OCI-LY7 (cell line): ENCODE data around the gene PIK3AP1. TPM values are rescaled to one million over a fixed set of nuclear protein-coding genes. Genes with fewer than 3 reads are reported as not detected.
"Not testable (repeated sequence)": the region's sequence is repeated elsewhere in the genome, so short reads cannot be mapped to it uniquely, and the experiment has no call there.

ENCODE experiments used
- BruUV-seq: library from RNA; stranded (reverse); fragments of 400-500 nt; replicated peaks from 2 replicates; lab custom pipeline; 2021; lab: Mats Ljungman, UMichigan
- CTCF ChIA-PET: fragments of 300-600 bp; sonication (Branson Sonifier 250); formaldehyde crosslinking; loops from one replicate; lab custom pipeline; 2022; ENCODE audit warnings: antibody characterized with exemption; ENCODE audit not compliant: unreplicated experiment; lab: Charles Lee
- POLR2A ChIA-PET: fragments of 300-600 bp; sonication (Branson Sonifier 250); formaldehyde crosslinking; loops from one replicate; lab custom pipeline; 2022; ENCODE audit warnings: antibody characterized with exemption; lab: Charles Lee
- DNase-seq: peaks from one replicate; pipeline ENCODE4 v3.0.0-alpha.2; 2015; ENCODE audit warnings: low spot score
- H2AFZ ChIP-seq: fragments of 200-600 bp; sonication (generic), shearing (Covaris generic); 2 replicates; pipeline ENCODE4 v1.6.1; 2014; ENCODE audit warnings: mild to moderate bottlenecking, antibody characterized with exemption, low read length, moderate library complexity
- H3K27ac ChIP-seq: fragments of 200-600 bp; sonication (generic); 2 replicates; pipeline ENCODE4 v1.5.1; 2014; ENCODE audit warnings: mixed run types, low read depth, mild to moderate bottlenecking, moderate library complexity, low read length, inconsistent platforms; ENCODE audit not compliant: poor library complexity, severe bottlenecking
- H3K36me3 ChIP-seq: fragments of 200-600 bp; sonication (generic); 2 replicates; pipeline ENCODE4 v1.6.1; 2014; ENCODE audit warnings: mild to moderate bottlenecking, antibody characterized with exemption, low read length, moderate library complexity, mixed read lengths; ENCODE audit not compliant: insufficient read depth
- H3K4me1 ChIP-seq: fragments of 200-600 bp; sonication (generic); 2 replicates; pipeline ENCODE4 v1.5.1; 2014; ENCODE audit warnings: mild to moderate bottlenecking, low read length; ENCODE audit not compliant: insufficient read depth, poor library complexity, severe bottlenecking
- H3K4me2 ChIP-seq: fragments of 200-600 bp; sonication (generic); 2 replicates; pipeline ENCODE4 v1.6.1; 2014; ENCODE audit warnings: mild to moderate bottlenecking, low read length
- H3K4me3 ChIP-seq: fragments of 200-600 bp; sonication (generic); 2 replicates; pipeline ENCODE4 v1.5.1; 2014; ENCODE audit warnings: mild to moderate bottlenecking, low read depth, low read length; ENCODE audit not compliant: poor library complexity, severe bottlenecking
- H3K79me2 ChIP-seq: fragments of 200-600 bp; sonication (generic); 2 replicates; pipeline ENCODE4 v1.6.1; 2016; ENCODE audit warnings: low read depth, mild to moderate bottlenecking, low read length, moderate library complexity, mixed read lengths; ENCODE audit not compliant: insufficient read depth
- H3K9me2 ChIP-seq: fragments of 200-600 bp; sonication (generic); 2 replicates; pipeline ENCODE4 v1.6.1; 2016; ENCODE audit warnings: mild to moderate bottlenecking, low read length, mixed read lengths; ENCODE audit not compliant: insufficient read depth
- H3K9me3 ChIP-seq: fragments of 200-600 bp; sonication (generic); 2 replicates; pipeline ENCODE4 v1.6.1; 2014; ENCODE audit warnings: mild to moderate bottlenecking, mixed run types, low read length, mixed read lengths
- H4K20me1 ChIP-seq: fragments of 200-600 bp; sonication (generic); 2 replicates; pipeline ENCODE4 v1.6.1; 2014; ENCODE audit warnings: mild to moderate bottlenecking, antibody characterized with exemption, low read length, moderate library complexity, mixed read lengths; ENCODE audit not compliant: insufficient read depth
- CTCF ChIP-seq: fragments of 200-600 bp; sonication (generic); conservative IDR thresholded peaks from 2 replicates; pipeline ENCODE4 v1.5.1; 2014; ENCODE audit warnings: mild to moderate bottlenecking, antibody characterized with exemption, low read length, moderate library complexity, mixed read lengths
- EZH2phosphoT487 ChIP-seq: fragments of 200-600 bp; sonication (generic); IDR thresholded peaks from 2 replicates; pipeline ENCODE4 v1.6.1; 2018; ENCODE audit warnings: low read depth, borderline replicate concordance, mild to moderate bottlenecking, mixed run types, antibody characterized with exemption, low read length, moderate library complexity, mixed read lengths
- intact Hi-C: fragments of 100-400 bp; cut with micrococcal nuclease; formaldehyde crosslinking; loops from one replicate; pipeline ENCODE4 v1.10.0; 2022; ENCODE audit not compliant: unreplicated experiment
- small RNA-seq: library from RNA; depleted of rRNA; stranded (forward); fragments of <200 nt; gene quantifications from one replicate; pipeline ENCODE3, GENCODE V24; 2014
- total RNA-seq, 2 experiments: library from RNA; depleted of rRNA in 1 of 2; stranded (reverse); fragments of >200 nt in 1 of 2; shearing (Covaris generic) in 1 of 2; gene quantifications; 2 replicates each; pipeline ENCODE4 v1.2.3, GENCODE V29; 2014 to 2022

The PIK3AP1 gene
- total RNA-seq, 2 experiments from 2014 or later, result 132 to 140 TPM

GRCh38 chr10:96548589-96548988 lies 171.7 kb downstream of the PIK3AP1 start:
- Histone ChIP-seq H2AFZ (no peak overlapping the region), H3K36me3 (peaks cover 94% of the 10 kb centered on the region), H3K4me1 (no peaks in the 10 kb centered on the region), H3K79me2 (no peaks in the 10 kb centered on the region), H3K27ac (no peak overlapping the region), H3K4me3 (no peak overlapping the region), H3K9me3 (no peaks in the 10 kb centered on the region), H4K20me1 (no peaks in the 10 kb centered on the region), H3K4me2 (no peak overlapping the region), H3K9me2 (no peaks in the 10 kb centered on the region)
- no TSS peak for BruUV-seq
- POLR2A ChIA-PET, result interaction anchor here (0.7 kb wide), 1 partner anchor 272 kb away, joined by 3 read pairs; no protein-coding TSS in a partner anchor
- DNase-seq, result no peak
- TF ChIP-seq CTCF (no peak), EZH2phosphoT487 (no peak)
- intact Hi-C loops, result no loop called here
- CTCF ChIA-PET, result interaction anchor here (0.7 kb wide), 1 partner anchor 208 kb away, joined by 3 read pairs; no protein-coding TSS in a partner anchor

GRCh38 chr10:96545558-96545957 lies 174.8 kb downstream of the PIK3AP1 start:
- not testable (repeated sequence) for BruUV-seq

More at GRCh38 chr10:96545558-96545957, 174.8 kb downstream of the PIK3AP1 start:
- H3K9me3 ChIP-seq, H3K4me3 ChIP-seq, H3K9me2 ChIP-seq, H3K27ac ChIP-seq, H3K4me2 ChIP-seq, H3K4me1 ChIP-seq, H3K79me2 ChIP-seq, DNase-seq, CTCF ChIA-PET, H4K20me1 ChIP-seq, intact Hi-C loops, H2AFZ ChIP-seq: not testable (repeated sequence)
- POLR2A ChIA-PET, result interaction anchor here (1.8 to 2.7 kb wide), 2 partner anchors 10 to 22 kb away, joined by 5 to 9 read pairs; no protein-coding TSS in a partner anchor
- H3K36me3 ChIP-seq, result peaks cover 89% of the 10 kb centered on the region

Small RNA genes within 50 kb of the gene (small RNA-seq; reads per million reads assigned to genes)
- gene RNA5SP324, result 1.7 reads per million, percentile 72 among the genes with 10 or more reads in this experiment
- not detected for gene RNU6-1274P

Other genes starting within 250 kb of the PIK3AP1 start
- gene TLL2, start 206.6 kb downstream of the PIK3AP1 start, total RNA-seq (2014; rRNA removed; shearing (Covaris generic)), result 0.18 and 1.1 TPM in 2 replicates
- gene TLL2, start 206.6 kb downstream of the PIK3AP1 start, total RNA-seq (2022), result 0.87 and 0.97 TPM in 2 replicates
- 20.8 and 23.0 TPM in 2 replicates for gene TM9SF3, start 133.5 kb downstream of the PIK3AP1 start, total RNA-seq (2014; rRNA removed; shearing (Covaris generic))
- 80.2 and 88.8 TPM in 2 replicates for gene TM9SF3, start 133.5 kb downstream of the PIK3AP1 start, total RNA-seq (2022)
- 17.1 and 32.1 TPM in 2 replicates for gene LCOR, start 111.8 kb upstream of the PIK3AP1 start, total RNA-seq (2014; rRNA removed; shearing (Covaris generic))
- 54.5 and 58.4 TPM in 2 replicates for gene LCOR, start 111.8 kb upstream of the PIK3AP1 start, total RNA-seq (2022)